ENCODE results near the gene ABR.
"Not testable (repeated sequence)": the region's sequence is repeated elsewhere in the genome, so short reads cannot be mapped to it uniquely, and the experiment has no call there.

Gene ABR

DNA sequence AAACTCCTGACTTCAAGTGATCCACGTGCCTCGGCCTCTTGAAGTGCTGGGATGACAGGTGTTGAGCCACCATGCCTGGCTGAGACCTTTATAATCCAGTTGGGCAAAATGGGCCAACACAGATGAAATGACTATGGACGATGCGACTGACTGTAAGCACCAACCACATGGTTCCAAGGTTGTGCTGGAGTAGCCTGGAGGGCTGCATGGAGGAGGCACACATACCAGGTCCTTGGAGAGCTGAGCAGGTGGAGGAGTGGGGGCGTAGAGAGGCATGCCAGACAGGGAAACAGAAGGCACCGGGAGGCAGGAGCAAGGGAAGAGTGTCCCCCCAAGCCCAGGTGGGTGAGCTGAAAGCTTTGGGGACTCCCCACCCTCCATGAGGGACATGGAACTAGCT is 85.2 kb downstream of the ABR start:
- DNase-seq = no peak

DNA sequence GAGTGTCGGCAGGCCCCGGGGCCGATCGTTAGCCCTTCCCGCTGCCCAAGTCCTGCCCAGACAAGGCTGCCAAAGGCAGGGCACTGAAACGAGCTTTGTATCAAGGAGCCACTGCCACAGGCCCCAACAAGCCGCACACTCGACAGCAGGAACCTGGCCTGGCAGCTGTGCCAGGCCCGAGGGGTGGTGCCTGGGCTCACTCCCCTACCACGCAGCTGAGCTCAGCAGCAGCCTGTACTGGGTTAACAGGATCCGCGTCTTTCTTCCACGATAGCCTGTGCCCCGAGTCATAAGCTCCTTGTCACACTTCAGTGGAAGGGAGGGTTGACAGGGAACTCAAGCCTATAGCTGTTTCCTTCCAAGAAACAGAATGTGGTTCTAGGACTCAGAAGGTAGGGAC is 87.9 kb downstream of the ABR start:
- no peak for DNase-seq

GRCh38 chr17:1091190-1091534 is 88.6 kb downstream of the ABR start:
- DNase-seq = no peak

DNA sequence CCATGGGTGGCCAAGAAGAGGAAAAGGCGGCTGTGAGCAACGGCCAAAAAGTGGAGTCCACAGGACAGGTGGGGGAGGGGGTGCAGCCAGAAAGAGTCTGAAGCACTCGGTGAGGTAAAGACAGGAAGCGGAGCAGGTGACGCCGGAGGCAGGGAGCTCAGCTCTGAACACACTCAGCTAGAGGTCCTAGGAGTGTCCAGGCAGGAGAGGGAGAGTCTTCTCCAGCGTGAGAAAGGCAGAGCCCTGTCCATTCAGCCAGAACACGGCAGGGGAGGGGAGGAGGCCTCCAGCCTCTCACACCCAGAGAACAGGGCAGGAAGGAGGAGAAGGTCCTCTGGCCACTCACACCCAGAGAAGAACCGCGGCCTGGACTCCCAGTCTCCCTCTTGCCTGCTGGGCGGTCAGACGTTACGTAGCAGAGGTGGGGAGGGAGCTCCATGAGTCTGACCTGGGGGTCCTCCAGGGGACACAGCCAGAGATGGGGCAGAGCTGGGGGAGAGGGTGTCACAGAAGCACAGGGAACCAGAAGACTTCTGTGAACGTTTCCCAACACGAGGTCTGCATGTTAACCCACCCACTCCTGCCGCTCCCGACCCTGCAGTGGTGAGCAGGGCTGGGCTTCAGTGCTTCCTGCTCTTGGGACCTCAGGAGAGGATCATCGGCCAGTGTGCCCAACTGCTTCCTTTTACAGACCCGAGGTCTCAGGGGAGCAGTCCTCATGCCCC is 89.2 kb downstream of the ABR start:
- DNase-seq = peak; percentile 69

- DNase-seq = no peak
Observed at GRCh38 chr17:1089915-1090314, 89.9 kb downstream of the ABR start.

- peak; percentile 77 for DNase-seq
Observed at GRCh38 chr17:1087381-1088241, 92.2 kb downstream of the ABR start.

DNA sequence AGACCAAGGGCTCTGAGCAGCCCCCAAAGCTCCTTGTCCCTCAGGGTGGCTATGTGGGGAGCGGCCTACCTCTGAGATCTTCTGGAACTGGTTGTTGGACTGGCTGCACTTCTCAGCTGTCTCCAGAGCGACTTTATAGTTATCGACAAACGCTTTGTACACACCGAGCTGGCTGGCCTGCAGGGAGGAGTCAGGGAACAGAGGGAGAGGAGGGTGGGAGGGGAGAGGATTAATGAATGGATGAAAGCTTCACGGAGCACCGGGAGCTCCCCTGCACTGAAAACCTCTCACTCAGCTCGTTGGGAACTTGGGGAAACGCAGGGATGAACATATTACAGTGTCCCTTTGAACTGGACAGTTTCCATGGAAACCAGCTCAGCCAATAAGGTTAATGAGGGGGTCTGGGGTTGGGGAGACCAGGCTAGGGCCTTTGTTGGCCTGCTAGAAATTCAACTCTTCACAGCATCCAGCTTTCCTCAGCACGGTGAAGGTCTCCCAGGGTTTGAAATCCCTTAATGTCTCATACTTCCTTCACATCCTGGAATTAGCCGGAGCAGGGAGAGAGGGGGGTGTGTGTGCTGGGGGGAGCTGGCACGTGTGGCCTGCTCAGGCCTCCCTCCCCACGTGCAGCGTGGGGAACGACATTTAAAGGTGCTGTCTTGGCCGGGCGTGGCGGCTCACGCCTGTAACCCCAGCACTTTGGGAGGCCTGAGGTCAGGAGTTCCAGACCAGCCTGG is 96.2 kb downstream of the ABR start:
- DNase-seq = no peak

GRCh38 chr17:1082579-1082978 is 97.2 kb downstream of the ABR start:
- no peak for DNase-seq

- DNase-seq = peak; percentile 68
Observed at GRCh38 chr17:1078831-1079561, 100.8 kb downstream of the ABR start.

DNA sequence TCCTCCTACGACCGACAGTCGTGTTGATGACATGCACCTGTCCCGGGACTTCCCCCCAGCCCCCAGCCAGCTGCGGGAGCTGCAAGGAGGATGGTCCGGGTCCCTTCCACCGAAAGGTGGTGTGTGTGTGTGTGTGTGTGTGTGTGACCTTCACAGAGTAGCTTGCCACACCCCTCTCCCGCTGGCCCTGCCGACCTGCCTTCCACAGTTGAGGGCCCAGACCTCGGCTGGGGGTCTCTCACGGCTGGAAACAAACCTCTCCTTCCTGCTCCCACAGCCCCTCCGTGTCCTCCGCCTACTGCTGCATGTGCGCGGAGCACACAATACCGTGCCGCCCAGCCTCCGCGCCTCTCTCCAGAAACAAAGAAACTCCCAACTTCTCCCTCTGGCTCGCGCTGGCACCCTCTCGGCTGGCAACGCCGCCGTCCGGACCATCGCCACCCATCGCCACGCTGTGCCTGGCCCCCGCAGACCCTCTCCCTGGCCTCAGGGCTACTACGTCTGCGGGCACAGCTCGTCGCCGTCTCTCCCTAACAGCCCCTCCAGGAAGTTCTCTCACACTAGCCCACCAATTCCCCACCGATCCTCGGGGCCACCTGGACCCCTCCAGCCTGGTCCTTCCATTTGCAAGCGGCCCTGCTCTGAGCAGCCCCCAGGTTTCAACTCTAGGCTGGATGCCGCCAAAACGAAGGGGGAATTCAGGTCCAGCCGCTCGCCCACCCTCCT is 101.6 kb downstream of the ABR start:
- peak; percentile 75 for DNase-seq

- no peak for DNase-seq
Observed at GRCh38 chr17:1077581-1077985, 102.2 kb downstream of the ABR start.

GRCh38 chr17:1076982-1077302 is 102.8 kb downstream of the ABR start:
- no peak for DNase-seq

DNA sequence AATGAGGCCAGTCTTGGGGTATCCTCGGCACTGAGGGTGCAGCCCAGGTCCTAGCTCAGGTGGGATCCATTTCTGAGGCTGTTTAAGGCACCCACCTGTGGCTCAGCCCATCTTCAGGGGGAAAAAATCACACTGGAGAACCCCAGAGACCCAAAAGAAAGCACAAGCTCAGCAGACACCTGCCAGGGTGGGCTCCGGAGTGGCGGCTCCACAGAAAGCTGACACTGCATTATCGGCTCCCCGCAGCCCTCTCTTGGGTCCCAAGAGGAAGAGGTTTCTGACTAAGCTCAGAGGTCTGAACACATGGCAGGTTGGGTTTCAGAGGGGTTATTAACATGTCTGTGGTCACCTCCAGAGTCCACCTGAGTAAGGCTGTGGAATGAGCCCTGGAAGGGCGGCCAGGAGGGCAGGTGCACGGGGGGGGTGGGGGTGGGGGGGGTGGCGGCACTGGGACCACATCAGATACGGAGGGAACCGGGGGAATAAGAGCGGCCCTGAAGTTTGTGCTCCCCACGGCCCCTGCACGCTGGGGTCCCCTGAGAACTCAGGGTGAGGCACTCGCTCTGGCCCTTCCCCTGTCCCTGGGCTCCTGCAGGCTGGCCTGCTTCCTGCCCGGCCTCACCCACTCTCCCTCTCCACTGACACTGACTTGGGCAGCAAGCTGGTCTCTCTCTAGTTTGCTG is 103.3 kb downstream of the ABR start:
- no peak for DNase-seq

DNA sequence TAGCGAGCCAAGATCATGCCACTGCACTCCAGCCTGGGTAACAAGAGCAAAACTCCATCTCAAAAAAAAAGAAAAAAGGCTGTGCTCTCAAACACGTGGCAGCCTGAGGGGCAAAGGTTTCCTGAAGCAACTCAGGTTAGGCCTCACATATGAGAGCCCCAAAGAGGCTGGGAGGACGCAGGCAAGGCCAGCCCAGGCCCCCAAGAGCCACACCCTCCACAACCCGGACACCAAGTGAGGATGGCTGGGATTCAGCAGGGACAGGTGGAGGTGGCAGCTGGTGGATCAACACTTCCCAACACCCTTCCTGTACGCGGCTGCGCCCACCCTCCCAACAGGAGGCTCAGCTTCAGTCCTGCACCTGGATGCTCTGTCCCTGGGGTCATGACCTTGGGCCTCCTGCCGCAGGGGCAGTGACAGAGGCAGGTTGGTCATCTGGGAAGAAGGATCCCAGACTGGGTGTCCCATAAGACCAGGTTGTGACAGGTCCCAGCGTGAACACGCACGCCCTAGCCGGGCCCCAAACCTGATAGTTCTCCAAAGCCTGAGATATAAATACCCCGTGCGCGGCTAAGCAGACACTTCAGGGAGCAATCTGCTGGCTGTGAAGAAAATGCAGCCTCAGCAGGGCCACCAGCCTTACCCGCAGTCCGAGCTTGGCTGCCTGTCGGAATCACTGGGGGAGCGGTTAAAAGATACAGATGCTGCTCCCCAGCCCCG is 104.7 kb downstream of the ABR start:
- no peak for DNase-seq

GRCh38 chr17:1073963-1074625 is 105.7 kb downstream of the ABR start:
- not testable (repeated sequence) for DNase-seq

- no peak for DNase-seq
Observed at GRCh38 chr17:1073241-1073962, 106.4 kb downstream of the ABR start.

DNA sequence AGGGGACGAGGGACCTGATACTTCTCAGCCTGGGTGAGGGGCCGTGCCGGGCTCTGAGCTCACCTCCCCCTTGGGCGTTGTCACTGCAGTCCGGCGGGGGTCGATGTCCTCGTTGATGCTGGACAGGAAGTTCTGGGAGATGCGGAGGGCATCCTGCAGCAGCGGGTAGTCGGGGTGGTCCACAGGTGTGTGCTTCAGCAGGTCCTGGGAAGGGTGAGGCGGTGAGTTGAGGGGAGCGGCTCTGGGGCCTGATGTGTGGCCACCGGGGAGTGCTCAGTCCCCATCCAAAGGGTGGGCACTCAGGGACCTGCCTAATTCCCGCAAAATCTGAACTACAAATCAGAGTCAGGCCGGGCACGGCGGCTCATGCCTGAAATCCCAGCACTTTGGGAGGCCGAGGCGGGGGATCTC is 107.2 kb downstream of the ABR start:
- DNase-seq = no peak

- DNase-seq = no peak
Observed at GRCh38 chr17:1071103-1071825, 108.5 kb downstream of the ABR start.

DNA sequence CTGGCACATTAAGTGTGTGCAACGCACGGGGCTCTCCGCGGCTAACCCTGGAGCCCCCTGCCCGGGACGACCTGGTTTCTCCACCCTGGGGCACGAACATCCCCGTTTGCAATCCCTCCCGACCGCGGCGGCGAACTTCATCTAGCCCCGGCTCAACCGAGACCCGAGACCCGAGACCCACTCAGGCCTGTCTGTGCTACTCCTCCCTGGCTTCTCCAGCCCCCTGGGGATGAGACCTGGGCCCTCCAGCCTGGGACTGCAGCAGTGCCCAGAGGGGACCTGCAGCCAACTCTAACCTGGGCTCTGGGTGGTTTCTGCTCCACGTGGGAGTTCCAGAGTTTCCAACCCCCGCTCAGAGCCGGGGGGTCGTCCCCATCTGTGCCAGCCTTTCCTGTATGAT is 109.4 kb downstream of the ABR start:
- no peak for DNase-seq

All from right kidney (tissue), 1 donor.